H1 (cell line): Measurements from ENCODE around the gene NAV3. TPM values are rescaled to one million over a fixed set of nuclear protein-coding genes. Genes with fewer than 3 reads are reported as not detected.

Source experiments
- CTCF ChIA-PET: fragments of 300-600 bp; sonication (Branson Sonifier 250); formaldehyde crosslinking; loops from one replicate; lab custom pipeline; 2021; ENCODE audit not compliant: partially characterized antibody; lab: Charles Lee
- POLR2A ChIA-PET: fragments of 300-600 bp; sonication (Branson Sonifier 250); formaldehyde crosslinking; loops from one replicate; lab custom pipeline; 2021; ENCODE audit warnings: inconsistent platforms; ENCODE audit not compliant: partially characterized antibody; lab: Charles Lee
- DNase-seq, 2 experiments: peaks; one replicate each; pipeline versions ENCODE4 v3.0.0 to v3.0.0-alpha.2; 2010 to 2022; ENCODE audit warnings: low spot score in 2 of 2, low read depth in 1 of 2, mixed read lengths in 1 of 2
- FAIRE-seq: peaks from 2 replicates; lab custom pipeline; 2011; peaks lifted over from hg19 to GRCh38; lab: Jason Lieb, UNC
- H2AFZ ChIP-seq: 2 replicates; pipeline ENCODE4 v1.8.1; 2012; ENCODE audit warnings: low read length, inconsistent platforms
- H2AK5ac ChIP-seq: 2 replicates; pipeline ENCODE4 v1.6.1; 2013; ENCODE audit warnings: low read depth, low read length
- H2BK120ac ChIP-seq: replicated peaks from 2 replicates; pipeline ENCODE3; 2013; ENCODE audit warnings: low read depth, low read length, inconsistent platforms
- H2BK12ac ChIP-seq: 2 replicates; pipeline ENCODE4 v1.6.1; 2013; ENCODE audit warnings: low read depth, low read length
- H2BK15ac ChIP-seq: 2 replicates; pipeline ENCODE4 v1.6.1; 2013; ENCODE audit warnings: low read length
- H2BK20ac ChIP-seq: 2 replicates; pipeline ENCODE4 v1.6.1; 2013; ENCODE audit warnings: low read length
- H2BK5ac ChIP-seq: 2 replicates; pipeline ENCODE4 v1.6.1; 2013; ENCODE audit warnings: low read depth, low read length
- H3K14ac ChIP-seq: 2 replicates; pipeline ENCODE4 v1.6.1; 2013; ENCODE audit warnings: inconsistent platforms; ENCODE audit not compliant: insufficient read length
- H3K18ac ChIP-seq: 2 replicates; pipeline ENCODE4 v1.6.1; 2013; ENCODE audit warnings: low read length; ENCODE audit errors: extremely low read depth
- H3K23ac ChIP-seq: 2 replicates; pipeline ENCODE4 v1.6.1; 2013; ENCODE audit warnings: inconsistent platforms; ENCODE audit not compliant: insufficient read length
- H3K23me2 ChIP-seq: 2 replicates; pipeline ENCODE4 v1.6.1; 2013; ENCODE audit warnings: low read depth, low read length
- H3K27ac ChIP-seq: 2 replicates; pipeline ENCODE4 v1.6.1; 2011; ENCODE audit warnings: low read depth, low read length, inconsistent platforms
- H3K27me3 ChIP-seq, 4 experiments: replicated peaks in 1 of 4; 1 replicate in 1 of 4; 2 replicates in 3 of 4; pipeline versions ENCODE4 v1.6.1 to v1.8.1; 2011 to 2013; ENCODE audit warnings: low read length in 3 of 4, mild to moderate bottlenecking in 3 of 4, inconsistent platforms in 2 of 4, mixed read lengths in 2 of 4, moderate library complexity in 1 of 4; ENCODE audit not compliant: control insufficient read depth in 3 of 4, insufficient read depth in 3 of 4; ENCODE audit errors: extremely low read depth in 1 of 4
- H3K36me3 ChIP-seq, 4 experiments: 2 replicates each; pipeline versions ENCODE4 v1.6.1 to v1.8.1; 2011 to 2013; ENCODE audit warnings: mild to moderate bottlenecking in 4 of 4, low read length in 3 of 4, moderate library complexity in 2 of 4, control low read depth in 1 of 4, inconsistent platforms in 1 of 4; ENCODE audit not compliant: insufficient read depth in 4 of 4, control insufficient read depth in 2 of 4
- H3K4ac ChIP-seq: replicated peaks from 2 replicates; pipeline ENCODE3; 2013; ENCODE audit warnings: low read length, low read depth, mixed read lengths, inconsistent platforms; ENCODE audit not compliant: insufficient read length
- H3K4me1 ChIP-seq, 4 experiments: replicated peaks in 1 of 4; 1 replicate in 1 of 4; 2 replicates in 3 of 4; pipeline versions ENCODE4 v1.6.1 to v1.8.1; 2011 to 2013; ENCODE audit warnings: low read length in 3 of 4, inconsistent platforms in 2 of 4, mixed read lengths in 1 of 4; ENCODE audit not compliant: insufficient read depth in 4 of 4, control insufficient read depth in 3 of 4
- H3K4me2 ChIP-seq, 2 experiments: 2 replicates each; pipeline versions ENCODE4 v1.6.1 to v1.8.1; 2011 to 2013; ENCODE audit warnings: low read depth in 2 of 2, low read length in 2 of 2, control low read depth in 1 of 2, inconsistent platforms in 1 of 2, mild to moderate bottlenecking in 1 of 2; ENCODE audit not compliant: insufficient read depth in 1 of 2
- H3K4me3 ChIP-seq, 4 experiments: fragments of 200-600, 300-600 bp in 1 of 4; sonication (generic), shearing (Covaris generic), sonication (Bioruptor Twin) in 1 of 4; 2 replicates each; pipeline versions ENCODE4 v1.5.1 to v1.8.1; 2011 to 2016; ENCODE audit warnings: low read length in 4 of 4, low read depth in 3 of 4, control low read depth in 2 of 4, inconsistent platforms in 2 of 4, mild to moderate bottlenecking in 2 of 4, mixed read lengths in 1 of 4, moderate library complexity in 1 of 4; ENCODE audit not compliant: insufficient read depth in 2 of 4; ENCODE audit errors: extremely low read depth in 1 of 4
- H3K56ac ChIP-seq: replicated peaks from 2 replicates; pipeline ENCODE3; 2013; ENCODE audit warnings: low read depth, mild to moderate bottlenecking, mixed read lengths, low read length, inconsistent platforms; ENCODE audit not compliant: insufficient read length
- H3K79me1 ChIP-seq: 2 replicates; pipeline ENCODE4 v1.6.1; 2013; ENCODE audit warnings: low read depth, low read length, control low read depth
- H3K79me2 ChIP-seq, 2 experiments: 2 replicates each; pipeline versions ENCODE4 v1.6.1 to v1.8.1; 2012 to 2013; ENCODE audit warnings: low read length in 2 of 2, mild to moderate bottlenecking in 2 of 2, inconsistent platforms in 1 of 2; ENCODE audit not compliant: insufficient read depth in 2 of 2, control insufficient read depth in 1 of 2
- H3K9ac ChIP-seq, 4 experiments: replicated peaks in 1 of 4; 1 replicate in 1 of 4; 2 replicates in 3 of 4; pipeline versions ENCODE4 v1.6.1 to v1.8.1; 2011 to 2013; ENCODE audit warnings: low read depth in 3 of 4, low read length in 3 of 4, control low read depth in 2 of 4, mild to moderate bottlenecking in 2 of 4, moderate library complexity in 2 of 4, inconsistent platforms in 1 of 4; ENCODE audit errors: extremely low read depth in 1 of 4
- H3K9me3 ChIP-seq, 2 experiments: 2 replicates each; pipeline versions ENCODE4 v1.6.1 to v1.8.1; 2012 to 2013; ENCODE audit warnings: mild to moderate bottlenecking in 2 of 2, moderate library complexity in 2 of 2, control low read depth in 1 of 2, inconsistent platforms in 1 of 2, low read depth in 1 of 2, low read length in 1 of 2, mixed read lengths in 1 of 2; ENCODE audit not compliant: insufficient read depth in 2 of 2
- H4K20me1 ChIP-seq, 2 experiments: replicated peaks in 1 of 2; 2 replicates each; pipeline versions ENCODE3 to v1.8.1; 2011 to 2013; ENCODE audit warnings: inconsistent platforms in 2 of 2, low read length in 2 of 2, mild to moderate bottlenecking in 1 of 2; ENCODE audit not compliant: insufficient read depth in 2 of 2, control insufficient read depth in 1 of 2
- H4K5ac ChIP-seq: 2 replicates; pipeline ENCODE4 v1.6.1; 2013; ENCODE audit warnings: low read length, low read depth, mixed read lengths, inconsistent platforms; ENCODE audit not compliant: insufficient read length
- H4K8ac ChIP-seq: 2 replicates; pipeline ENCODE4 v1.8.0; 2013; ENCODE audit warnings: mild to moderate bottlenecking, moderate library complexity, low read length, inconsistent platforms; ENCODE audit not compliant: insufficient read depth; ENCODE audit errors: extremely low read depth
- H4K91ac ChIP-seq: replicated peaks from 2 replicates; pipeline ENCODE3; 2013; ENCODE audit warnings: low read length, mixed read lengths, inconsistent platforms; ENCODE audit not compliant: insufficient read length
- FOSL1 ChIP-seq: IDR thresholded peaks from 2 replicates; pipeline ENCODE4 v1.6.1; 2011; ENCODE audit warnings: mild to moderate bottlenecking, low read depth, low read length, moderate library complexity; ENCODE audit not compliant: insufficient read depth
- NRF1 ChIP-seq: IDR thresholded peaks from 2 replicates; pipeline ENCODE4 v1.6.1; 2011; ENCODE audit warnings: mild to moderate bottlenecking, low read depth, low read length, improper control_type of control experiment
- WGBS, 2 experiments: shearing (Covaris generic) in 1 of 2; methylation state at CpG; one replicate each; pipeline versions ENCODE4 v1.1.6 to v1.1.7; 2013 to 2015; ENCODE audit warnings: low lambda C conversion rate in 2 of 2, mixed read lengths in 2 of 2, inconsistent platforms in 1 of 2, low coverage in 1 of 2, missing lambda C conversion rate in 1 of 2; ENCODE audit not compliant: insufficient replicate concordance in 2 of 2, insufficient coverage in 1 of 2, insufficient read length in 1 of 2; ENCODE audit errors: extremely low coverage in 1 of 2, missing lambda C conversion rate in 1 of 2; 5-methylcytosine and 5-hydroxymethylcytosine counted together
- polyA plus RNA-seq, 7 experiments: library from polyadenylated mRNA; depleted of rRNA in 3 of 7; stranded (reverse) in 5 of 7; unstranded in 2 of 7; fragments of >200 nt in 5 of 7; fragments of 200-250 nt in 2 of 7; gene quantifications; 1 replicate in 5 of 7; 2 replicates in 1 of 7; 4 replicates in 1 of 7; pipeline versions ENCODE4 v1.2.1 to v1.2.3, GENCODE V29; 2011 to 2013; ENCODE audit warnings: missing spikeins in 2 of 7, mixed read lengths in 2 of 7
- total RNA-seq: library from RNA; stranded (reverse); fragmentation: NEBNext Ultra II Directional; extraction: Animal tissue kit (Norgen Biotek cat#: 25700); gene quantifications from 2 replicates; pipeline ENCODE4 v1.2.1, GENCODE V29; 2021

The NAV3 gene
- total and polyA plus RNA-seq, 2 of the 8 experiments (the other 6 are each of a cell fraction or from before 2014, with no cell fraction given), result 0.47 to 5.0 TPM

DNA sequence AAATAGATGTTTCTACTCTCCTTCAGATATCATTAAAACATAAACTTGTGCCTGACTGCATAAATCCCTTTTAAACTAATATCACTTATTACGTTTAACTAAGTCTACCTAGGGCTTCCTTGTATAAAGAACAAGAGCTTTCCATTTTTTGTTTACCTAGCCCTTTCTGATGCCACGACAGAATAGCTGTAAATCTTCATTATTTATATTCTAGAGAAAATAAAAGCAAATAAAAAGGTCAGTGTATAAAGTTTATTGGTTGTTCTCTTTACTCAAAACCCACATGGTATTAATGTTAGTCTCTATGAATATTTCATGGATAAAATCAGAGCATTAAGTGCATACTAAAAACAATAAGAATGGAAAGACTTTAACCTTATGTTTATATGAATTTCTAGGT lies 269.1 kb downstream of the NAV3 start:
- Histone ChIP-seq H4K8ac (no peak overlapping the region), H3K18ac (no peak overlapping the region), H3K27ac (no peak overlapping the region), H3K79me1 (no peaks in the 10 kb centered on the region), H3K27me3 (no peaks in the 10 kb centered on the region), H3K4me1 (no peaks in the 10 kb centered on the region), H3K4ac (no peak overlapping the region), H2BK15ac (no peak overlapping the region), H2BK20ac (no peak overlapping the region), H3K79me2 (no peaks in the 10 kb centered on the region), H3K14ac (no peak overlapping the region), H3K23ac (no peak overlapping the region), H3K56ac (no peak overlapping the region), H3K9me3 (no peaks in the 10 kb centered on the region), H4K20me1 (no peaks in the 10 kb centered on the region), H3K4me2 (no peak overlapping the region), H3K9ac (no peak overlapping the region), H3K36me3 (no peaks in the 10 kb centered on the region), H2AK5ac (no peak overlapping the region), H2BK5ac (no peak overlapping the region), H2AFZ (no peak overlapping the region), H2BK120ac (no peak overlapping the region), H2BK12ac (no peak overlapping the region), H3K23me2 (no peaks in the 10 kb centered on the region), H3K4me3 (no peak overlapping the region), H4K91ac (no peak overlapping the region), H4K5ac (no peak overlapping the region)
- DNase-seq (no peak), FAIRE-seq (no peak)
- POLR2A ChIA-PET, result no interaction called here
- no peak for TF ChIP-seq FOSL1
- no peak for TF ChIP-seq NRF1
- CTCF ChIA-PET, result no interaction called here
- 72% methylated on average over 2 of the region's 2 CpGs; no CpG with 5 or more reads in 1 of the 2 experiments for WGBS, 2 experiments
